HT-29 (cell line): ENCODE results near the gene OR2T27. TPM values are rescaled to one million over a fixed set of nuclear protein-coding genes. Genes with fewer than 3 reads are reported as not detected.
A peak's percentile ranks its signal among the peaks of the same experiment; 100 is the strongest.
"Not testable (repeated sequence)": the region's sequence is repeated elsewhere in the genome, so short reads cannot be mapped to it uniquely, and the experiment has no call there.

Experiments
- DNase-seq: peaks from one replicate; pipeline ENCODE4 v3.0.0-alpha.2; 2015; ENCODE audit warnings: low spot score
- total RNA-seq: library from RNA; depleted of rRNA; stranded (reverse); fragments of >200 nt; shearing (Covaris generic); gene quantifications from 2 replicates; pipeline ENCODE4 v1.2.3, GENCODE V29; 2014; rRNA removed

OR2T27 gene
- total RNA-seq, result not detected in 2 replicates

GRCh38 chr1:248655354-248655753 lies at the start of gene OR2T27:
TSS of gene OR2T27 (minus strand) at chr1:248655528. CDS start at chr1:248650884, 4,644 bp downstream.
- DNase-seq, result not testable (repeated sequence)

- no peak for DNase-seq
Measured at GRCh38 chr1:248704606-248705005, 49.3 kb upstream of the OR2T27 start.

GRCh38 chr1:248703674-248704073 lies 48.3 kb upstream of the OR2T27 start:
- DNase-seq, result peak; percentile 6

- DNase-seq, result no peak
Measured at GRCh38 chr1:248702714-248703113, 47.4 kb upstream of the OR2T27 start, which contains the start of gene OR14I1. TSS of gene OR14I1 (minus strand) at chr1:248702766.

GRCh38 chr1:248699099-248699498 lies 43.8 kb upstream of the OR2T27 start:
- DNase-seq, result no peak

- DNase-seq, result no peak
Measured at GRCh38 chr1:248697907-248698306, 42.6 kb upstream of the OR2T27 start.

- no peak for DNase-seq
Measured at GRCh38 chr1:248696774-248697173, 41.4 kb upstream of the OR2T27 start.

- peak; percentile 54 for DNase-seq
Measured at GRCh38 chr1:248696261-248696660, 40.9 kb upstream of the OR2T27 start.

GRCh38 chr1:248695451-248696132 lies 40.3 kb upstream of the OR2T27 start:
- no peak for DNase-seq

- no peak for DNase-seq
Measured at GRCh38 chr1:248691567-248692155, 36.3 kb upstream of the OR2T27 start.

- DNase-seq, result no peak
Measured at GRCh38 chr1:248688527-248689298, 33.4 kb upstream of the OR2T27 start.

- DNase-seq, result peak; percentile 36
Measured at GRCh38 chr1:248686815-248687214, 31.5 kb upstream of the OR2T27 start.

- no peak for DNase-seq
Measured at GRCh38 chr1:248681651-248682050, 26.3 kb upstream of the OR2T27 start.

- DNase-seq, result no peak
Measured at GRCh38 chr1:248670003-248670402, 14.7 kb upstream of the OR2T27 start.

GRCh38 chr1:248663453-248664328 lies 8.4 kb upstream of the OR2T27 start:
- DNase-seq, result not testable (repeated sequence)

- not testable (repeated sequence) for DNase-seq
Measured at GRCh38 chr1:248656797-248657196, 1.5 kb upstream of the OR2T27 start.

GRCh38 chr1:248648770-248649536 lies 6.4 kb downstream of the OR2T27 start:
- DNase-seq, result not testable (repeated sequence)

- not testable (repeated sequence) for DNase-seq
Measured at GRCh38 chr1:248645178-248645577, 10.2 kb downstream of the OR2T27 start, which contains the start of gene OR2T35. TSS of gene OR2T35 (minus strand) at chr1:248645278. CDS start at chr1:248639258, 6,020 bp downstream.

GRCh38 chr1:248642971-248643651 lies 12.2 kb downstream of the OR2T27 start:
- not testable (repeated sequence) for DNase-seq

- DNase-seq, result not testable (repeated sequence)
Measured at GRCh38 chr1:248641583-248641982, 13.7 kb downstream of the OR2T27 start.
